ENCODE results near the gene PHB1. TPM values are rescaled to one million over a fixed set of nuclear protein-coding genes. Genes with fewer than 3 reads are reported as not detected.
"Not testable (repeated sequence)": the region's sequence is repeated elsewhere in the genome, so short reads cannot be mapped to it uniquely, and the experiment has no call there.

PHB1 gene
- total RNA-seq, 2 experiments from 2014 or later = 104 to 110 TPM

- no peak overlapping the region for H3K27ac Mint-ChIP-seq
- no peak overlapping the region for H3K4me3 Mint-ChIP-seq
- H3K4me1 Mint-ChIP-seq = no peaks in the 10 kb centered on the region
- ATAC-seq (ENCODE audit: low read depth) (no peak), DNase-seq (no peak)
- H3K27me3 Mint-ChIP-seq = no peaks in the 10 kb centered on the region
- peaks cover 4% of the 10 kb centered on the region for H3K9me3 Mint-ChIP-seq
- POLR2A ChIA-PET = no interaction called here
- H3K36me3 Mint-ChIP-seq = peaks cover 4% of the 10 kb centered on the region
These were observed 41.6 kb downstream of the PHB1 start for GRCh38 chr17:49373115-49373514.

- DNase-seq (no peak), ATAC-seq (ENCODE audit: low read depth) (no peak)
- Mint-ChIP-seq H3K27ac (no peak overlapping the region), H3K4me3 (no peak overlapping the region), H3K36me3 (no peaks in the 10 kb centered on the region), H3K27me3 (no peaks in the 10 kb centered on the region), H3K4me1 (peaks cover 1% of the 10 kb centered on the region), H3K9me3 (no peaks in the 10 kb centered on the region)
- POLR2A ChIA-PET = interaction anchor here (0.7 kb wide), 1 partner anchor 449 kb away, joined by 4 read pairs; no protein-coding TSS in a partner anchor
These were observed 42.3 kb downstream of the PHB1 start for GRCh38 chr17:49372425-49372824.

- DNase-seq (no peak), ATAC-seq (ENCODE audit: low read depth) (no peak)
- POLR2A ChIA-PET = interaction anchor here (1.0 to 1.4 kb wide), 2 partner anchors 17 to 29 kb away, joined by 6 to 10 read pairs; no protein-coding TSS in a partner anchor
- peaks cover 3% of the 10 kb centered on the region for H3K4me1 Mint-ChIP-seq
- H3K4me3 Mint-ChIP-seq = no peak overlapping the region
- no peaks in the 10 kb centered on the region for H3K9me3 Mint-ChIP-seq
- no peaks in the 10 kb centered on the region for H3K27me3 Mint-ChIP-seq
- no peaks in the 10 kb centered on the region for H3K36me3 Mint-ChIP-seq
- H3K27ac Mint-ChIP-seq = no peak overlapping the region
These were observed 43.5 kb downstream of the PHB1 start for GRCh38 chr17:49370971-49371834.

GRCh38 chr17:49369760-49370159, 44.9 kb downstream of the PHB1 start:
- Mint-ChIP-seq H3K27ac (no peak overlapping the region), H3K36me3 (no peaks in the 10 kb centered on the region), H3K4me3 (no peak overlapping the region), H3K9me3 (no peaks in the 10 kb centered on the region), H3K4me1 (peaks cover 11% of the 10 kb centered on the region), H3K27me3 (no peaks in the 10 kb centered on the region)
- POLR2A ChIA-PET = interaction anchor here (0.5 to 1.6 kb wide), 3 partner anchors 11 to 46 kb away, joined by 3 to 4 read pairs (median 3); no protein-coding TSS in a partner anchor
- ATAC-seq (ENCODE audit: low read depth) (no peak), DNase-seq (no peak)

- ATAC-seq (ENCODE audit: low read depth) (no peak), DNase-seq (no peak)
- no peak overlapping the region for H3K27ac Mint-ChIP-seq
- no peaks in the 10 kb centered on the region for H3K9me3 Mint-ChIP-seq
- H3K4me3 Mint-ChIP-seq = no peak overlapping the region
- POLR2A ChIA-PET = interaction anchor here (1.1 to 1.6 kb wide), 2 partner anchors 10 to 19 kb away, joined by 4 read pairs; no protein-coding TSS in a partner anchor
- peaks cover 11% of the 10 kb centered on the region for H3K4me1 Mint-ChIP-seq
- H3K36me3 Mint-ChIP-seq = no peaks in the 10 kb centered on the region
- no peaks in the 10 kb centered on the region for H3K27me3 Mint-ChIP-seq
These were observed 45.6 kb downstream of the PHB1 start for GRCh38 chr17:49369089-49369488.

GRCh38 chr17:49365667-49366066, 49.0 kb downstream of the PHB1 start:
- H3K4me3 Mint-ChIP-seq = no peak overlapping the region
- no peak for ATAC-seq (ENCODE audit: low read depth)
- peak overlapping the region; percentile 0 for H3K27ac Mint-ChIP-seq
- POLR2A ChIA-PET = interaction anchor here (0.7 kb wide), 1 partner anchor 25 kb away, joined by 3 read pairs; no protein-coding TSS in a partner anchor
- H3K9me3 Mint-ChIP-seq = no peaks in the 10 kb centered on the region
- no peak for DNase-seq
- no peaks in the 10 kb centered on the region for H3K27me3 Mint-ChIP-seq
- H3K4me1 Mint-ChIP-seq = peaks cover 21% of the 10 kb centered on the region
- peaks cover 3% of the 10 kb centered on the region for H3K36me3 Mint-ChIP-seq

- not testable (repeated sequence) for DNase-seq; H3K27me3 Mint-ChIP-seq; H3K4me3 Mint-ChIP-seq; H3K36me3 Mint-ChIP-seq; H3K9me3 Mint-ChIP-seq; ATAC-seq (ENCODE audit: low read depth); H3K27ac Mint-ChIP-seq
- peaks cover 27% of the 10 kb centered on the region for H3K4me1 Mint-ChIP-seq
- POLR2A ChIA-PET = interaction anchor here (0.7 kb wide), 1 partner anchor 782 kb away, joined by 4 read pairs; no protein-coding TSS in a partner anchor
These were observed 49.6 kb downstream of the PHB1 start for GRCh38 chr17:49365126-49365525.

GRCh38 chr17:49364119-49364518, 50.6 kb downstream of the PHB1 start:
- H3K9me3 Mint-ChIP-seq = no peaks in the 10 kb centered on the region
- peaks cover 36% of the 10 kb centered on the region for H3K4me1 Mint-ChIP-seq
- no peak overlapping the region for H3K4me3 Mint-ChIP-seq
- no peaks in the 10 kb centered on the region for H3K27me3 Mint-ChIP-seq
- POLR2A ChIA-PET = interaction anchor here (0.7 to 3.0 kb wide), 2 partner anchors 24 to 783 kb away, joined by 4 to 12 read pairs; no protein-coding TSS in a partner anchor
- ATAC-seq (ENCODE audit: low read depth) (no peak), DNase-seq (no peak)
- H3K36me3 Mint-ChIP-seq = peaks cover 5% of the 10 kb centered on the region
- no peak overlapping the region for H3K27ac Mint-ChIP-seq

GRCh38 chr17:49363251-49363650, 51.4 kb downstream of the PHB1 start:
- H3K4me3 Mint-ChIP-seq = no peak overlapping the region
- no peak for ATAC-seq (ENCODE audit: low read depth)
- H3K27ac Mint-ChIP-seq = no peak overlapping the region
- peaks cover 45% of the 10 kb centered on the region for H3K4me1 Mint-ChIP-seq
- H3K9me3 Mint-ChIP-seq = no peaks in the 10 kb centered on the region
- no peak for DNase-seq
- peaks cover 5% of the 10 kb centered on the region for H3K36me3 Mint-ChIP-seq
- POLR2A ChIA-PET = interaction anchor here (3.0 kb wide), 1 partner anchor 25 kb away, joined by 12 read pairs; no protein-coding TSS in a partner anchor
- H3K27me3 Mint-ChIP-seq = no peaks in the 10 kb centered on the region

- POLR2A ChIA-PET = interaction anchor here (0.6 to 4.4 kb wide), 4 partner anchors 20 to 1309 kb away, joined by 3 to 58 read pairs (median 8); no protein-coding TSS in a partner anchor
- H3K4me3 Mint-ChIP-seq = peak overlapping the region; percentile 93
- H3K27me3 Mint-ChIP-seq = no peaks in the 10 kb centered on the region
These were observed 52.0 kb downstream of the PHB1 start for GRCh38 chr17:49362723-49363117.

GRCh38 chr17:49361902-49362722, 52.6 kb downstream of the PHB1 start, which contains the start of gene ZNF652:
Gene ZNF652, minus strand, starts transcription at chr17:49362250. Its CDS starts 44,525 bp downstream, at chr17:49317725.
- Mint-ChIP-seq H3K36me3 (peaks cover 5% of the 10 kb centered on the region), H3K27ac (peak within 1 kb of the TSS; percentile 95), H3K4me1 (peaks cover 53% of the 10 kb centered on the region), H3K9me3 (no peaks in the 10 kb centered on the region), H3K27me3 (no peaks in the 10 kb centered on the region), H3K4me3 (peak within 1 kb of the TSS; percentile 95)
- DNase-seq (peak; percentile 97), ATAC-seq (ENCODE audit: low read depth) (peak; percentile 71)
- POLR2A ChIA-PET = interaction anchor here (0.6 to 4.4 kb wide), 10 partner anchors 16 to 1310 kb away, joined by 3 to 58 read pairs (median 6); no protein-coding TSS in a partner anchor

More at GRCh38 chr17:49362723-49363117, 52.0 kb downstream of the PHB1 start:
- peaks cover 48% of the 10 kb centered on the region for H3K4me1 Mint-ChIP-seq
- no peak for DNase-seq
- H3K36me3 Mint-ChIP-seq = peaks cover 5% of the 10 kb centered on the region
- peak overlapping the region; percentile 93 for H3K27ac Mint-ChIP-seq
- no peak for ATAC-seq (ENCODE audit: low read depth)
- H3K9me3 Mint-ChIP-seq = no peaks in the 10 kb centered on the region

GRCh38 chr17:49361129-49361901, 53.4 kb downstream of the PHB1 start:
- Mint-ChIP-seq H3K27me3 (no peaks in the 10 kb centered on the region), H3K27ac (peak overlapping the region; percentile 95), H3K36me3 (peaks cover 7% of the 10 kb centered on the region), H3K9me3 (no peaks in the 10 kb centered on the region), H3K4me1 (peaks cover 51% of the 10 kb centered on the region), H3K4me3 (peak overlapping the region; percentile 95)
- POLR2A ChIA-PET = interaction anchor here (0.6 to 4.4 kb wide), 13 partner anchors 9 to 316 kb away, joined by 3 to 58 read pairs (median 4); no protein-coding TSS in a partner anchor
- DNase-seq (peak; percentile 83), ATAC-seq (ENCODE audit: low read depth) (peak; percentile 69)
